ENCODE data around the gene AP2S1. TPM values are rescaled to one million over a fixed set of nuclear protein-coding genes. Genes with fewer than 3 reads are reported as not detected.
"Not testable (repeated sequence)": the region's sequence is repeated elsewhere in the genome, so short reads cannot be mapped to it uniquely, and the experiment has no call there.

The AP2S1 gene
- total and polyA plus RNA-seq, 4 experiments from 2014 or later, result 40.7 to 67.6 (median 52.3) TPM

- Mint-ChIP-seq H3K4me1 (peaks cover 10 to 38% (median 20%) of the 10 kb centered on the region in 4 donors), H3K27me3 (no peaks in the 10 kb centered on the region), H3K36me3 (peaks cover 0 to 3% of the 10 kb centered on the region in 2 donors), H3K9me3 (no peaks in the 10 kb centered on the region), H3K4me3 (no peak overlapping the region), H3K27ac (peak overlapping the region in 1 of 7 donors; percentile 35)
- H3K27me3 ChIP-seq (ENCODE audit: insufficient read depth, low read length), result no peaks in the 10 kb centered on the region
- ChIA-PET CTCF (ENCODE audit: partially characterized antibody) (interaction anchor here (0.7 to 1.3 kb wide), 2 partner anchors 94 to 110 kb away, joined by 3 to 9 read pairs; no protein-coding TSS in a partner anchor), POLR2A (ENCODE audit: partially characterized antibody) (no interaction called here)
- H3K4me1 ChIP-seq (ENCODE audit: insufficient read depth, low read length), result peaks cover 10% of the 10 kb centered on the region
- DNase-seq, result no peak
- no peaks in the 10 kb centered on the region for H3K9me3 ChIP-seq (ENCODE audit: control insufficient read depth in 1 of 2, low read length in 2 of 2)
- H3K4me3 ChIP-seq (ENCODE audit: low read length in 2 of 2), result no peak overlapping the region
- H3K36me3 ChIP-seq (ENCODE audit: insufficient read depth, low read length), result no peaks in the 10 kb centered on the region
- no peak overlapping the region for H3K27ac ChIP-seq (ENCODE audit: low read depth, low read length)
- intact Hi-C loops (cut with micrococcal nuclease), result no loop called here
These were observed 30.4 kb upstream of the AP2S1 start for GRCh38 chr19:46881092-46881491.

GRCh38 chr19:46880431-46880830 is 29.8 kb upstream of the AP2S1 start:
- H3K9me3 ChIP-seq (ENCODE audit: control insufficient read depth in 1 of 2, low read length in 2 of 2), result no peaks in the 10 kb centered on the region
- intact Hi-C loops (cut with micrococcal nuclease), result no loop called here
- H3K36me3 ChIP-seq (ENCODE audit: insufficient read depth, low read length), result no peaks in the 10 kb centered on the region
- no peaks in the 10 kb centered on the region for H3K27me3 ChIP-seq (ENCODE audit: insufficient read depth, low read length)
- Mint-ChIP-seq H3K4me3 (no peak overlapping the region), H3K27ac (no peak overlapping the region), H3K4me1 (peaks cover 10 to 36% (median 18%) of the 10 kb centered on the region in 4 donors), H3K9me3 (no peaks in the 10 kb centered on the region), H3K27me3 (no peaks in the 10 kb centered on the region), H3K36me3 (peaks cover 0 to 6% of the 10 kb centered on the region in 2 donors)
- H3K4me1 ChIP-seq (ENCODE audit: insufficient read depth, low read length), result peaks cover 6% of the 10 kb centered on the region
- DNase-seq, result no peak
- H3K4me3 ChIP-seq (ENCODE audit: low read length in 2 of 2), result no peak overlapping the region
- POLR2A ChIA-PET (ENCODE audit: partially characterized antibody), result no interaction called here
- H3K27ac ChIP-seq (ENCODE audit: low read depth, low read length), result no peak overlapping the region
- CTCF ChIA-PET (ENCODE audit: partially characterized antibody), result interaction anchor here (0.9 to 1.3 kb wide), 2 partner anchors 25 to 111 kb away, joined by 3 to 9 read pairs; no protein-coding TSS in a partner anchor

GRCh38 chr19:46878613-46879375 is 28.1 kb upstream of the AP2S1 start:
- DNase-seq, result no peak
- intact Hi-C loops (cut with micrococcal nuclease), result no loop called here
- H3K27ac Mint-ChIP-seq, result peak overlapping the region in 2 of 7 donors; percentile 60 to 61
- no peaks in the 10 kb centered on the region for H3K27me3 ChIP-seq (ENCODE audit: insufficient read depth, low read length)
- ChIA-PET POLR2A (ENCODE audit: partially characterized antibody) (no interaction called here), CTCF (ENCODE audit: partially characterized antibody) (interaction anchor here (0.6 kb wide), 1 partner anchor 10 kb away, joined by 3 read pairs; no protein-coding TSS in a partner anchor)
- peaks cover 0 to 6% of the 10 kb centered on the region in 2 donors for H3K36me3 Mint-ChIP-seq
- no peaks in the 10 kb centered on the region for H3K27me3 Mint-ChIP-seq
- no peaks in the 10 kb centered on the region for H3K36me3 ChIP-seq (ENCODE audit: insufficient read depth, low read length)
- no peaks in the 10 kb centered on the region for H3K4me1 ChIP-seq (ENCODE audit: insufficient read depth, low read length)
- no peak overlapping the region for H3K4me3 Mint-ChIP-seq
- H3K27ac ChIP-seq (ENCODE audit: low read depth, low read length), result no peak overlapping the region
- H3K4me3 ChIP-seq (ENCODE audit: low read length in 2 of 2), result no peak overlapping the region
- H3K9me3 Mint-ChIP-seq, result no peaks in the 10 kb centered on the region
- no peaks in the 10 kb centered on the region for H3K9me3 ChIP-seq (ENCODE audit: control insufficient read depth in 1 of 2, low read length in 2 of 2)
- peaks cover 10 to 31% (median 16%) of the 10 kb centered on the region in 4 donors for H3K4me1 Mint-ChIP-seq

GRCh38 chr19:46875657-46876056 is 25.0 kb upstream of the AP2S1 start:
- Mint-ChIP-seq H3K9me3 (no peaks in the 10 kb centered on the region), H3K27me3 (no peaks in the 10 kb centered on the region), H3K27ac (peak overlapping the region in 1 of 7 donors; percentile 3), H3K36me3 (peaks cover 0 to 5% of the 10 kb centered on the region in 2 donors), H3K4me3 (no peak overlapping the region), H3K4me1 (peaks cover 0 to 17% (median 11%) of the 10 kb centered on the region in 4 donors)
- H3K9me3 ChIP-seq (ENCODE audit: control insufficient read depth in 1 of 2, low read length in 2 of 2), result no peaks in the 10 kb centered on the region
- no peaks in the 10 kb centered on the region for H3K27me3 ChIP-seq (ENCODE audit: insufficient read depth, low read length)
- no peak overlapping the region for H3K4me3 ChIP-seq (ENCODE audit: low read length in 2 of 2)
- CTCF ChIA-PET (ENCODE audit: partially characterized antibody), result no interaction called here
- H3K36me3 ChIP-seq (ENCODE audit: insufficient read depth, low read length), result no peaks in the 10 kb centered on the region
- intact Hi-C loops (cut with micrococcal nuclease), result no loop called here
- H3K27ac ChIP-seq (ENCODE audit: low read depth, low read length), result no peak overlapping the region
- POLR2A ChIA-PET (ENCODE audit: partially characterized antibody), result no interaction called here
- no peaks in the 10 kb centered on the region for H3K4me1 ChIP-seq (ENCODE audit: insufficient read depth, low read length)
- DNase-seq, result no peak

GRCh38 chr19:46875234-46875633 is 24.6 kb upstream of the AP2S1 start:
- Mint-ChIP-seq H3K4me1 (peaks cover 0 to 17% (median 11%) of the 10 kb centered on the region in 4 donors), H3K36me3 (peaks cover 0 to 5% of the 10 kb centered on the region in 2 donors), H3K27me3 (no peaks in the 10 kb centered on the region), H3K27ac (no peak overlapping the region), H3K9me3 (no peaks in the 10 kb centered on the region), H3K4me3 (no peak overlapping the region)
- no peak overlapping the region for H3K27ac ChIP-seq (ENCODE audit: low read depth, low read length)
- intact Hi-C loops (cut with micrococcal nuclease), result no loop called here
- no peak for DNase-seq
- CTCF ChIA-PET (ENCODE audit: partially characterized antibody), result no interaction called here
- POLR2A ChIA-PET (ENCODE audit: partially characterized antibody), result no interaction called here
- H3K4me1 ChIP-seq (ENCODE audit: insufficient read depth, low read length), result no peaks in the 10 kb centered on the region
- H3K36me3 ChIP-seq (ENCODE audit: insufficient read depth, low read length), result no peaks in the 10 kb centered on the region
- H3K4me3 ChIP-seq (ENCODE audit: low read length in 2 of 2), result no peak overlapping the region
- no peaks in the 10 kb centered on the region for H3K9me3 ChIP-seq (ENCODE audit: control insufficient read depth in 1 of 2, low read length in 2 of 2)
- H3K27me3 ChIP-seq (ENCODE audit: insufficient read depth, low read length), result no peaks in the 10 kb centered on the region

GRCh38 chr19:46872967-46873366 is 22.3 kb upstream of the AP2S1 start:
- POLR2A ChIA-PET (ENCODE audit: partially characterized antibody), result interaction anchor here (1.4 kb wide), 1 partner anchor 10 kb away, joined by 3 read pairs; no protein-coding TSS in a partner anchor
- intact Hi-C loops (cut with micrococcal nuclease), result no loop called here
- no peak overlapping the region for H3K4me3 Mint-ChIP-seq

GRCh38 chr19:46871173-46871572 is 20.5 kb upstream of the AP2S1 start:
- DNase-seq; H3K9me3 ChIP-seq (ENCODE audit: control insufficient read depth in 1 of 2, low read length in 2 of 2); H3K9me3 Mint-ChIP-seq; H3K36me3 ChIP-seq (ENCODE audit: insufficient read depth, low read length); H3K27me3 ChIP-seq (ENCODE audit: insufficient read depth, low read length); H3K36me3 Mint-ChIP-seq; H3K4me3 Mint-ChIP-seq; H3K4me3 ChIP-seq (ENCODE audit: low read length in 2 of 2); H3K27ac ChIP-seq (ENCODE audit: low read depth, low read length); intact Hi-C loops (cut with micrococcal nuclease); H3K27me3 Mint-ChIP-seq; H3K27ac Mint-ChIP-seq; POLR2A ChIA-PET (ENCODE audit: partially characterized antibody): not testable (repeated sequence)
- H3K4me1 Mint-ChIP-seq, result peaks cover 6 to 36% (median 30%) of the 10 kb centered on the region in 4 donors
- CTCF ChIA-PET (ENCODE audit: partially characterized antibody), result interaction anchor here (1.7 kb wide), 1 partner anchor 31 kb away, joined by 4 read pairs; no protein-coding TSS in a partner anchor
- peaks cover 30% of the 10 kb centered on the region for H3K4me1 ChIP-seq (ENCODE audit: insufficient read depth, low read length)

More at GRCh38 chr19:46872967-46873366, 22.3 kb upstream of the AP2S1 start:
- H3K36me3 ChIP-seq (ENCODE audit: insufficient read depth, low read length), result no peaks in the 10 kb centered on the region
- CTCF ChIA-PET (ENCODE audit: partially characterized antibody), result interaction anchor here (0.7 to 0.9 kb wide), 2 partner anchors 20 to 113 kb away, joined by 3 read pairs; no protein-coding TSS in a partner anchor
- no peak for DNase-seq
- peaks cover 12% of the 10 kb centered on the region for H3K4me1 ChIP-seq (ENCODE audit: insufficient read depth, low read length)
- peaks cover 6 to 26% (median 18%) of the 10 kb centered on the region in 4 donors for H3K4me1 Mint-ChIP-seq
- no peak overlapping the region for H3K27ac ChIP-seq (ENCODE audit: low read depth, low read length)
- no peaks in the 10 kb centered on the region for H3K27me3 Mint-ChIP-seq
- H3K9me3 ChIP-seq (ENCODE audit: control insufficient read depth in 1 of 2, low read length in 2 of 2), result no peaks in the 10 kb centered on the region
- H3K4me3 ChIP-seq (ENCODE audit: low read length in 2 of 2), result no peak overlapping the region
- H3K9me3 Mint-ChIP-seq, result no peaks in the 10 kb centered on the region
- no peaks in the 10 kb centered on the region for H3K27me3 ChIP-seq (ENCODE audit: insufficient read depth, low read length)
- H3K36me3 Mint-ChIP-seq, result peaks cover 0 to 5% of the 10 kb centered on the region in 2 donors
- H3K27ac Mint-ChIP-seq, result no peak overlapping the region
